PC-3 (cell line): Measurements from ENCODE around the gene DIP2A. TPM values are rescaled to one million over a fixed set of nuclear protein-coding genes. Genes with fewer than 3 reads are reported as not detected.

ENCODE experiments used
- ATAC-seq: fragments of 200-7000 bp; cut with Tn5 transposase; 2 replicates; pipeline ENCODE4 v1.9.1; 2020; ENCODE audit warnings: mild to moderate bottlenecking, moderate library complexity
- BruUV-seq: library from RNA; stranded (reverse); fragments of 400-500 nt; replicated peaks from 2 replicates; lab custom pipeline; 2021; lab: Mats Ljungman, UMichigan
- CTCF ChIA-PET: fragments of 300-600 bp; sonication (Branson Sonifier 250); formaldehyde crosslinking; loops from one replicate; lab custom pipeline; 2022; ENCODE audit warnings: antibody characterized with exemption; lab: Charles Lee
- POLR2A ChIA-PET: fragments of 300-600 bp; sonication (Branson Sonifier 250); formaldehyde crosslinking; loops from one replicate; lab custom pipeline; 2022; ENCODE audit warnings: antibody characterized with exemption; ENCODE audit not compliant: unreplicated experiment; lab: Charles Lee
- DNase-seq: peaks from one replicate; pipeline ENCODE4 v3.0.0-alpha.2; 2015
- H2AFZ ChIP-seq: fragments of 300-600 bp; sonication (generic); 2 replicates; pipeline ENCODE4 v1.6.0; 2016; ENCODE audit warnings: antibody characterized with exemption, low read length
- H3F3A ChIP-seq: fragments of 300-600 bp; sonication (generic); one replicate; pipeline ENCODE4 v1.6.0; 2017; ENCODE audit warnings: antibody characterized with exemption, low read length, control low read depth, mild to moderate bottlenecking; ENCODE audit not compliant: unreplicated experiment
- H3K27ac ChIP-seq: fragments of 300-600 bp; sonication (generic); 2 replicates; pipeline ENCODE4 v1.5.1; 2016; ENCODE audit warnings: mild to moderate bottlenecking, low read length
- H3K27me3 ChIP-seq: fragments of 300-600 bp; sonication (generic); 2 replicates; pipeline ENCODE4 v1.6.1; 2016; ENCODE audit warnings: low read length, mixed read lengths
- H3K36me3 ChIP-seq: fragments of 300-600 bp; sonication (generic); 2 replicates; pipeline ENCODE4 v1.6.1; 2016; ENCODE audit warnings: low read depth, mixed run types, low read length, mixed read lengths
- H3K4me1 ChIP-seq: fragments of 300-600 bp; sonication (generic); 2 replicates; pipeline ENCODE4 v1.5.1; 2016; ENCODE audit warnings: low read length; ENCODE audit not compliant: insufficient read depth
- H3K4me2 ChIP-seq: fragments of 300-600 bp; sonication (generic); 2 replicates; pipeline ENCODE4 v1.6.0; 2016; ENCODE audit warnings: low read length
- H3K4me3 ChIP-seq: fragments of 300-600 bp; sonication (generic); 2 replicates; pipeline ENCODE4 v1.5.1; 2016; ENCODE audit warnings: mild to moderate bottlenecking, low read length, mixed read lengths
- H3K79me2 ChIP-seq: fragments of 300-600 bp; sonication (generic); 2 replicates; pipeline ENCODE4 v1.6.1; 2017; ENCODE audit warnings: low read length, mixed read lengths
- H3K9ac ChIP-seq: fragments of 300-600 bp; sonication (generic); 2 replicates; pipeline ENCODE4 v1.6.0; 2016; ENCODE audit warnings: mild to moderate bottlenecking, low read length
- H3K9me2 ChIP-seq: fragments of 300-600 bp; sonication (generic); replicated peaks from 2 replicates; pipeline ENCODE4 v1.6.1; 2016; ENCODE audit warnings: mixed run types, low read length, mixed read lengths
- H3K9me3 ChIP-seq: fragments of 300-600 bp; sonication (generic); 2 replicates; pipeline ENCODE4 v1.6.1; 2016; ENCODE audit warnings: low read length, mixed read lengths
- H4K20me1 ChIP-seq: fragments of 300-600 bp; sonication (generic); 2 replicates; pipeline ENCODE4 v1.6.1; 2016; ENCODE audit warnings: low read length, mixed read lengths
- EZH2 ChIP-seq: fragments of 300-600 bp; sonication (generic); IDR thresholded peaks from one replicate; pipeline ENCODE4 v1.6.1; 2017; ENCODE audit warnings: antibody characterized with exemption, mild to moderate bottlenecking, low read length; ENCODE audit not compliant: unreplicated experiment
- EZH2phosphoT487 ChIP-seq: fragments of 300-600 bp; sonication (generic); IDR thresholded peaks from 2 replicates; pipeline ENCODE4 v1.6.1; 2018; ENCODE audit warnings: mild to moderate bottlenecking, antibody characterized with exemption, low read length, borderline replicate concordance
- intact Hi-C: fragments of 100-400 bp; cut with micrococcal nuclease; formaldehyde crosslinking; loops from 2 replicates; pipeline ENCODE4 v1.9.0; 2023
- total RNA-seq: library from RNA; depleted of rRNA; stranded (reverse); fragments of >200 nt; gene quantifications from 2 replicates; pipeline ENCODE4 v1.2.3, GENCODE V29; 2014
- TF ChIP-seq, protein P1 (sequence below): fragments of 300-600 bp; sonication (generic); conservative IDR thresholded peaks from 2 replicates; pipeline ENCODE4 v1.5.1; 2017; ENCODE audit warnings: antibody characterized with exemption, low read depth, mild to moderate bottlenecking, low read length

Gene DIP2A
- total RNA-seq, 1 experiment from 2014 or later, result 23.7 TPM

DNA sequence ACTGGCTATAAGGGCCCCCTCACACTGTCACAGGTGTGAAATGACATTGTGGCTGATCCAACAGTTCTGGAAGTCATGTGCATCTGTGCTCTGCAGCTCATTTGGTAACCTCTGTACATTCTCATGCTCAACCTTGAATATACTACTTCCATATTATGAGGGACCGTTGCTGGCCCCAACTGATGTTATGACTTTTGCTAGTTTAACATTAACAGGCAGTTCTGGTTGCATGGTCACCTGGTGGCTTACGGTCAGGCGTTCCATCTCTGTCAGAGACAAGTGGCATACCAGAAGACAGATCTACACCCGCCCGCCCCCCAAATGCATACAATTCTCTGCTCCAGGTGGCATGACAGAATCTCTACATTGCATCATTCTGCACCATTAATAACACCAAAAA, 6.0 kb upstream of the DIP2A start:
- no peaks in the 10 kb centered on the region for H3K9me2 ChIP-seq
- POLR2A ChIA-PET, result no interaction called here
- DNase-seq (no peak), ATAC-seq (no peak)
- peaks cover 22% of the 10 kb centered on the region for H3K36me3 ChIP-seq
- peaks cover 85% of the 10 kb centered on the region for H3K79me2 ChIP-seq
- no peaks in the 10 kb centered on the region for H3K27me3 ChIP-seq
- H3K4me1 ChIP-seq, result peaks cover 27% of the 10 kb centered on the region
- TF ChIP-seq, protein P1, sequence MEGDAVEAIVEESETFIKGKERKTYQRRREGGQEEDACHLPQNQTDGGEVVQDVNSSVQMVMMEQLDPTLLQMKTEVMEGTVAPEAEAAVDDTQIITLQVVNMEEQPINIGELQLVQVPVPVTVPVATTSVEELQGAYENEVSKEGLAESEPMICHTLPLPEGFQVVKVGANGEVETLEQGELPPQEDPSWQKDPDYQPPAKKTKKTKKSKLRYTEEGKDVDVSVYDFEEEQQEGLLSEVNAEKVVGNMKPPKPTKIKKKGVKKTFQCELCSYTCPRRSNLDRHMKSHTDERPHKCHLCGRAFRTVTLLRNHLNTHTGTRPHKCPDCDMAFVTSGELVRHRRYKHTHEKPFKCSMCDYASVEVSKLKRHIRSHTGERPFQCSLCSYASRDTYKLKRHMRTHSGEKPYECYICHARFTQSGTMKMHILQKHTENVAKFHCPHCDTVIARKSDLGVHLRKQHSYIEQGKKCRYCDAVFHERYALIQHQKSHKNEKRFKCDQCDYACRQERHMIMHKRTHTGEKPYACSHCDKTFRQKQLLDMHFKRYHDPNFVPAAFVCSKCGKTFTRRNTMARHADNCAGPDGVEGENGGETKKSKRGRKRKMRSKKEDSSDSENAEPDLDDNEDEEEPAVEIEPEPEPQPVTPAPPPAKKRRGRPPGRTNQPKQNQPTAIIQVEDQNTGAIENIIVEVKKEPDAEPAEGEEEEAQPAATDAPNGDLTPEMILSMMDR, result no peak
- TF ChIP-seq EZH2 (no peak), EZH2phosphoT487 (no peak)
- H4K20me1 ChIP-seq, result no peaks in the 10 kb centered on the region
- no peak overlapping the region for H3K4me3 ChIP-seq
- H3K9ac ChIP-seq, result no peak overlapping the region
- H2AFZ ChIP-seq, result no peak overlapping the region
- H3K27ac ChIP-seq, result no peak overlapping the region
- CTCF ChIA-PET, result no interaction called here
- no TSS peak for BruUV-seq
- no peaks in the 10 kb centered on the region for H3K9me3 ChIP-seq
- no peaks in the 10 kb centered on the region for H3F3A ChIP-seq
- H3K4me2 ChIP-seq, result no peak overlapping the region
- intact Hi-C loops, result no loop called here

DNA sequence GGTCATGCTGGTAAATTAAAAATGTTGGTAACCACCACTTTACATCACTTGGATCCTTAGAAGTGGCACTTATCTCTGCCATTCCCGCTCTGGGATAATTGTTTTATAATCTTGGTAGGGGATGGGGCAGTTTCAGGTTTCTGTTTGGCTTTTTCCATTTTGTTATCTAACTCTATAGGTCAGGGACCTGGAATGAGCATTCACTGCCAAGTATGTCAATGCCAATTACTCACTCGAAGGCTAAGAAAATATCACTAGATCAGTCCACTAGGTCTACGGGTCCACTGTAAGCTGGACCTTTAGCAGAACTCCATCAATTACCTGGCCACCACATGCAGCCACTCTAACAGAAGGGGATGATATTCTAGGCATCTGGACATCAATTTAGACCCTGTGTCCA, 4.5 kb upstream of the DIP2A start:
- Histone ChIP-seq H4K20me1 (no peaks in the 10 kb centered on the region), H3F3A (no peaks in the 10 kb centered on the region), H3K27me3 (no peaks in the 10 kb centered on the region), H2AFZ (no peak overlapping the region), H3K36me3 (peaks cover 21% of the 10 kb centered on the region), H3K4me3 (no peak overlapping the region), H3K79me2 (peaks cover 86% of the 10 kb centered on the region), H3K4me2 (no peak overlapping the region), H3K4me1 (peaks cover 28% of the 10 kb centered on the region), H3K27ac (no peak overlapping the region), H3K9me3 (no peaks in the 10 kb centered on the region), H3K9me2 (no peaks in the 10 kb centered on the region), H3K9ac (no peak overlapping the region)
- intact Hi-C loops, result no loop called here
- POLR2A ChIA-PET, result no interaction called here
- BruUV-seq, result no TSS peak
- no peak for ATAC-seq
- TF ChIP-seq, protein P1, result no peak
- TF ChIP-seq EZH2phosphoT487, result no peak
- TF ChIP-seq EZH2, result no peak
- no peak for DNase-seq
- CTCF ChIA-PET, result interaction anchor here (0.6 kb wide), 1 partner anchor 192 kb away, joined by 4 read pairs; no protein-coding TSS in a partner anchor

DNA sequence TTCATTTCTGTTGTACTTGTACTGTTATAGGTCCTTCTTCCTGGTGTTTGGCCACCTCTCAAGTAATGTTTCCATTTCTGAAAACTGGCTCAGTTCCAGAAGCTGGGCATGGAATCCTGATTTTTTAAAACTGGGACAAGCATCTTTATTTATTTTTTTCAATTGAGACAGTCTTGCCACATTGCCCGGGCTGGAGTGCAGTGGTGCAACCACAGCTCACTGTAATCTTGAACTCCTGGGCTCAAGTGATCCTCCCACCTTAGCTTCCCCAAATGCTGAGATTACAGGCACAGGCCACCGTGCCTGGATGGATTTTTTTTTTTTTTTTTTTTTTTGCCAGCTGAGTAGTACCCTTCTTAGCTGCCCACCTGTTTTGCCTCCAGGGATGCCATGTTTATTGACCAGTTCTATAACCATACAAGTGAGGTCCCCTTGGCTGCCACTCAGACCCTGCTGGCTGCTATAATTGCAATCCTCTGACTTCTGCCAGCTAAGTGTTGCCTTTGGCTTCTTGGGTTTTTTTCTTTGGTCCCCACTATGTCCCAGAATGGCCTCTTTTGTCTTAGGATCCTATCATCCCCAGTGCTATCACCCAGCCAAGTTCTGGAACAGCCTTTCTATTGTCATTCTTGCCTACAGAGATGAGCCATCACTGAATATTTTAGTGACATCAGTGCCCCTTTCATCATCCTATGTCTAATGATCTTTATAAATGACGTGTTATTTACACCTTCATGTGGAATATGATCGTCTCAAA, 3.9 kb upstream of the DIP2A start:
- no peaks in the 10 kb centered on the region for H3K9me3 ChIP-seq
- no peak overlapping the region for H3K4me3 ChIP-seq
- no TSS peak for BruUV-seq
- no peaks in the 10 kb centered on the region for H3K27me3 ChIP-seq
- ChIA-PET POLR2A (no interaction called here), CTCF (interaction anchor here (0.6 kb wide), 2 partner anchors 192 kb away, joined by 3 to 4 read pairs; no protein-coding TSS in a partner anchor)
- H3K79me2 ChIP-seq, result peaks cover 87% of the 10 kb centered on the region
- peaks cover 28% of the 10 kb centered on the region for H3K4me1 ChIP-seq
- peaks cover 16% of the 10 kb centered on the region for H3K36me3 ChIP-seq
- H2AFZ ChIP-seq, result no peak overlapping the region
- H3K27ac ChIP-seq, result no peak overlapping the region
- DNase-seq (no peak), ATAC-seq (no peak)
- TF ChIP-seq EZH2 (no peak), EZH2phosphoT487 (no peak)
- TF ChIP-seq, protein P1, result no peak
- H3K4me2 ChIP-seq, result no peak overlapping the region
- no peaks in the 10 kb centered on the region for H3K9me2 ChIP-seq
- H3K9ac ChIP-seq, result no peak overlapping the region
- intact Hi-C loops, result no loop called here
- no peaks in the 10 kb centered on the region for H3F3A ChIP-seq
- H4K20me1 ChIP-seq, result no peaks in the 10 kb centered on the region
